Measurements from ENCODE around the gene PFDN2. TPM values are rescaled to one million over a fixed set of nuclear protein-coding genes. Genes with fewer than 3 reads are reported as not detected.

PFDN2 gene
- total and polyA plus RNA-seq, 2 of the 4 experiments (the other 2 are of a cell fraction), result 62.4 to 179 TPM

DNA sequence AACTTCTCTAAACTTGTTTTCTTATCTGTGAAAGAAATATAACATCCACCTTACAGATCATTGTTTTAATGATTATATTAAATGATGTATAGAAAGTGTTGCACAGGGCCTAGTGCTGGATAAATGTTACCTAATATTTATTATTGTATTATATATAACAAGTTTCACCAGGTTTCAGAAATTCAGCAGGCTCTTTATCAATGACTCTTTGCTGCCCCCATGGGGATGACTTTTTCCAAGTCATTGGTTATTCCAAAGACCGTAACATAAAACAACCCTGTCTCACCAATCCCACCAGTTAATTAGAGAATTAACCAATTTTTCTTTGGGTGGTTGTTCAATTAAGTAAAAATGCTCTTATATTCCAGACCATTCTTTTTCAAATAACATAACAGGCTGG, 21.9 kb upstream of the PFDN2 start:
- H2BK120ac ChIP-seq (ENCODE audit: low read depth, low read length), result no peak overlapping the region
- peak; percentile 60 for ATAC-seq (ENCODE audit: low read depth)
- H3K27ac ChIP-seq (ENCODE audit: insufficient read depth, low read length), result no peak overlapping the region
- H3K56ac ChIP-seq (ENCODE audit: extremely low read depth, insufficient read depth, low read length), result no peak overlapping the region
- no peak overlapping the region for H4K8ac ChIP-seq (ENCODE audit: low read depth in 2 of 2, low read length in 2 of 2)
- H3K18ac ChIP-seq (ENCODE audit: low read depth, low read length), result no peak overlapping the region
- H3K9me3 ChIP-seq (ENCODE audit: control insufficient read depth, insufficient read depth, low read length), result no peaks in the 10 kb centered on the region
- intact Hi-C loops (cut with micrococcal nuclease) (loop anchor here (1.0 to 2.0 kb wide), 3 partner anchors 98 to 413 kb away; no protein-coding TSS in a partner anchor), in situ Hi-C loops (cut with MboI; ENCODE audit: low sequenced_read_pairs) (no loop called here), dilution Hi-C loops (cut with HindIII; ENCODE audit: low sequenced_read_pairs, unreplicated experiment) (no loop called here)
- H2AFZ ChIP-seq (replicated peaks; ENCODE audit: low read length, poor library complexity), result no peak overlapping the region
- H3K79me1 ChIP-seq (ENCODE audit: low read depth in 1 of 2, low read length in 2 of 2), result peaks cover 8 to 22% of the 10 kb centered on the region in 2 experiments; a peak in 3 of 4 replicates
- H3K4me2 ChIP-seq (ENCODE audit: low read depth, low read length), result no peak overlapping the region
- no CpG with 5 or more reads among the region's 1 CpG for WGBS, 2 experiments (ENCODE audit: extremely low coverage in 2 of 2, insufficient read length in 1 of 2)
- no peak overlapping the region for H2AK9ac ChIP-seq (replicated peaks; ENCODE audit: low read depth, low read length, poor library complexity)
- H4K5ac ChIP-seq (ENCODE audit: low read depth, low read length), result no peak overlapping the region
- H3K9ac ChIP-seq (ENCODE audit: low read depth, low read length), result no peak overlapping the region
- no TSS peak for BruUV-seq (replicated peaks)
- TF ChIP-seq RAD21 (IDR thresholded peaks at IDR 0.05; ENCODE audit: low read length) (peak; percentile 66), NFE2L2 (IDR thresholded peaks at IDR 0.05; ENCODE audit: low read depth, low read length) (no peak), CEBPB (IDR thresholded peaks at IDR 0.05; ENCODE audit: low read depth, low read length) (no peak), MAZ (IDR thresholded peaks at IDR 0.05; ENCODE audit: borderline replicate concordance, low read depth, low read length) (no peak), RFX5 (IDR thresholded peaks at IDR 0.05; ENCODE audit: low read depth, low read length) (no peak), MAFK (IDR thresholded peaks at IDR 0.05; ENCODE audit: low read depth, low read length) (no peak), MXI1 (IDR thresholded peaks at IDR 0.05; ENCODE audit: borderline replicate concordance, low read depth, low read length) (no peak), SMC3 (IDR thresholded peaks at IDR 0.05; ENCODE audit: low read depth, low read length) (peak; percentile 54; the same call in 1 of the 2 replicates), CTCF (conservative IDR thresholded peaks at IDR 0.05; ENCODE audit: low read depth, low read length) (peak; percentile 64), FOS (IDR thresholded peaks at IDR 0.05; ENCODE audit: low read depth, low read length) (no peak), BHLHE40 (IDR thresholded peaks at IDR 0.05; ENCODE audit: low read depth, low read length) (no peak), RCOR1 (IDR thresholded peaks at IDR 0.05; ENCODE audit: insufficient replicate concordance, low read length) (no peak), POLR2A (IDR thresholded peaks at IDR 0.05; ENCODE audit: low read depth, low read length) (no peak)
- TF ChIP-seq, protein P1, sequence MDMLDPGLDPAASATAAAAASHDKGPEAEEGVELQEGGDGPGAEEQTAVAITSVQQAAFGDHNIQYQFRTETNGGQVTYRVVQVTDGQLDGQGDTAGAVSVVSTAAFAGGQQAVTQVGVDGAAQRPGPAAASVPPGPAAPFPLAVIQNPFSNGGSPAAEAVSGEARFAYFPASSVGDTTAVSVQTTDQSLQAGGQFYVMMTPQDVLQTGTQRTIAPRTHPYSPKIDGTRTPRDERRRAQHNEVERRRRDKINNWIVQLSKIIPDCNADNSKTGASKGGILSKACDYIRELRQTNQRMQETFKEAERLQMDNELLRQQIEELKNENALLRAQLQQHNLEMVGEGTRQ (IDR thresholded peaks at IDR 0.05; ENCODE audit: low read depth, low read length), result no peak
- TF ChIP-seq, protein P2, sequence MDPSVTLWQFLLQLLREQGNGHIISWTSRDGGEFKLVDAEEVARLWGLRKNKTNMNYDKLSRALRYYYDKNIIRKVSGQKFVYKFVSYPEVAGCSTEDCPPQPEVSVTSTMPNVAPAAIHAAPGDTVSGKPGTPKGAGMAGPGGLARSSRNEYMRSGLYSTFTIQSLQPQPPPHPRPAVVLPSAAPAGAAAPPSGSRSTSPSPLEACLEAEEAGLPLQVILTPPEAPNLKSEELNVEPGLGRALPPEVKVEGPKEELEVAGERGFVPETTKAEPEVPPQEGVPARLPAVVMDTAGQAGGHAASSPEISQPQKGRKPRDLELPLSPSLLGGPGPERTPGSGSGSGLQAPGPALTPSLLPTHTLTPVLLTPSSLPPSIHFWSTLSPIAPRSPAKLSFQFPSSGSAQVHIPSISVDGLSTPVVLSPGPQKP (IDR thresholded peaks at IDR 0.05; ENCODE audit: borderline replicate concordance, low read depth, low read length), result no peak
- H4K20me1 ChIP-seq (ENCODE audit: insufficient read depth, low read length), result no peaks in the 10 kb centered on the region; the same call in 1 of the 2 replicates
- POLR2A ChIA-PET (ENCODE audit: unreplicated experiment), result no interaction called here
- no peak overlapping the region for H2BK5ac ChIP-seq (ENCODE audit: low read depth, low read length, poor library complexity, severe bottlenecking)
- H3K9me1 ChIP-seq (ENCODE audit: insufficient read depth, low read length), result no peaks in the 10 kb centered on the region
- H3K14ac ChIP-seq (replicated peaks; ENCODE audit: low read depth, low read length), result no peak overlapping the region
- H3K27me3 ChIP-seq (ENCODE audit: control insufficient read depth, insufficient read depth, low read length), result no peaks in the 10 kb centered on the region
- H2AK5ac ChIP-seq (ENCODE audit: low read depth, low read length), result no peak overlapping the region
- H3K4ac ChIP-seq (ENCODE audit: low read depth, low read length), result no peak overlapping the region
- H3K36me3 ChIP-seq (ENCODE audit: control insufficient read depth, insufficient read depth, low read length), result no peaks in the 10 kb centered on the region
- no peaks in the 10 kb centered on the region for H3K4me1 ChIP-seq (ENCODE audit: control insufficient read depth, insufficient read depth, low read length)
- DNase-seq, result peak; percentile 57
- CTCF ChIA-PET, result interaction anchor here (0.6 kb wide), 1 partner anchor 263 kb away, joined by 7 read pairs; no protein-coding TSS in a partner anchor
- no peak overlapping the region for H3K4me3 ChIP-seq (ENCODE audit: insufficient read depth, low read depth, low read length)
- no peak overlapping the region for H2BK15ac ChIP-seq (ENCODE audit: low read depth, low read length)
- H4K91ac ChIP-seq (ENCODE audit: insufficient read depth, low read depth, low read length), result no peak overlapping the region
- H3K23ac ChIP-seq (ENCODE audit: low read depth, low read length), result no peak overlapping the region
- H2BK20ac ChIP-seq (ENCODE audit: low read depth, low read length), result no peak overlapping the region
